Thymus (tissue), 11 donors: ENCODE data around the gene SLC29A1. TPM values are rescaled to one million over a fixed set of nuclear protein-coding genes. Genes with fewer than 3 reads are reported as not detected.
"Not testable (repeated sequence)": the region's sequence is repeated elsewhere in the genome, so short reads cannot be mapped to it uniquely, and the experiment has no call there.

Experiments
- DNase-seq, 9 donors: peaks; one replicate each; pipeline ENCODE4 v3.0.0-alpha.2; 2013; ENCODE audit warnings: low spot score in 9 of 9, low read depth in 6 of 9, missing footprints in 1 of 9
- H3K27ac ChIP-seq, 2 donors: one replicate each; pipeline ENCODE4 v1.5.1; 2013; ENCODE audit warnings: control low read depth in 1 of 2, low read depth in 1 of 2, low read length in 1 of 2, mild to moderate bottlenecking in 1 of 2, moderate library complexity in 1 of 2
- H3K27me3 ChIP-seq, 2 donors: one replicate each; pipeline ENCODE4 v1.5.1; 2013; ENCODE audit warnings: low read length in 1 of 2; ENCODE audit not compliant: control insufficient read depth in 2 of 2, insufficient read depth in 1 of 2
- H3K36me3 ChIP-seq, 2 donors: one replicate each; pipeline ENCODE4 v1.5.1; 2013; ENCODE audit warnings: low read length in 1 of 2, mild to moderate bottlenecking in 1 of 2, moderate library complexity in 1 of 2; ENCODE audit not compliant: control insufficient read depth in 2 of 2, insufficient read depth in 2 of 2
- H3K4me1 ChIP-seq, 2 donors: one replicate each; pipeline ENCODE4 v1.5.1; 2013; ENCODE audit warnings: low read length in 2 of 2; ENCODE audit not compliant: control insufficient read depth in 2 of 2, insufficient read depth in 2 of 2
- H3K4me3 ChIP-seq, 2 donors: one replicate each; pipeline ENCODE4 v1.5.1; 2013; ENCODE audit warnings: low read length in 2 of 2, control low read depth in 1 of 2, mild to moderate bottlenecking in 1 of 2
- H3K9me3 ChIP-seq, 2 donors: one replicate each; pipeline ENCODE4 v1.5.1; 2013; ENCODE audit warnings: low read length in 1 of 2, mild to moderate bottlenecking in 1 of 2; ENCODE audit not compliant: control insufficient read depth in 2 of 2, insufficient read depth in 1 of 2
- WGBS: extraction: QIAGEN DNeasy Blood & Tissue Kit; methylation state at CpG from one replicate; pipeline ENCODE4 v1.1.7; 2013; 5-methylcytosine and 5-hydroxymethylcytosine counted together
- polyA plus RNA-seq: library from polyadenylated mRNA; stranded (reverse); fragments of 200-250 nt; gene quantifications from one replicate; pipeline ENCODE4 v1.2.3, GENCODE V29; 2013
- total RNA-seq: library from RNA; stranded (reverse); fragments of 120-200 nt; gene quantifications from one replicate; pipeline ENCODE4 v1.2.4, GENCODE V29; 2013
- donor health status: healthy.

SLC29A1 gene
- total and polyA plus RNA-seq, 2 donors: 17.9 to 69.0 TPM

DNA sequence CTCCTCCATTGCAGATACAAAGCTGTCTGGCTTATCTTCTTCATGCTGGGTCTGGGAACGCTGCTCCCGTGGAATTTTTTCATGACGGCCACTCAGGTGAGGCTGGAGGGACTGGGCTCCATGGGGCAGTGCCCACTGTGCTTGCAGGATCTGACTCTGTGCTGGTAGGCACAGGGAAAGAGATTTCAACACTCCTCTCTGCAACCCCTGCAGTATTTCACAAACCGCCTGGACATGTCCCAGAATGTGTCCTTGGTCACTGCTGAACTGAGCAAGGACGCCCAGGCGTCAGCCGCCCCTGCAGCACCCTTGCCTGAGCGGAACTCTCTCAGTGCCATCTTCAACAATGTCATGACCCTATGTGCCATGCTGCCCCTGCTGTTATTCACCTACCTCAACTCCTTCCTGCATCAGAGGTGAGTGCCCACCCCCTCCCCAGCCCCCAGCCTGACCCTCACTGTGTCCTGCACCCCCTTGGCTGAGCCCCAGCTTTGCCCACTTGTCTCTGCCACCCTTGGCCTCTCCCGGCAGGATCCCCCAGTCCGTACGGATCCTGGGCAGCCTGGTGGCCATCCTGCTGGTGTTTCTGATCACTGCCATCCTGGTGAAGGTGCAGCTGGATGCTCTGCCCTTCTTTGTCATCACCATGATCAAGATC lies 6.1 kb downstream of the SLC29A1 start:
- WGBS: 97% methylated on average over 11 of the region's 11 CpGs
- DNase-seq: no peak
- no peak overlapping the region for H3K27ac ChIP-seq
- peaks cover 59 to 83% of the 10 kb centered on the region in 2 donors for H3K36me3 ChIP-seq
- no peak overlapping the region for H3K4me3 ChIP-seq
- no peaks in the 10 kb centered on the region for H3K27me3 ChIP-seq
- peaks cover 0 to under 1% of the 10 kb centered on the region in 2 donors for H3K9me3 ChIP-seq
- H3K4me1 ChIP-seq: peaks cover 28 to 71% of the 10 kb centered on the region in 2 donors

GRCh38 chr6:44230034-44230675 lies 6.8 kb downstream of the SLC29A1 start:
- 98% methylated on average over 10 of the region's 10 CpGs for WGBS
- no peak overlapping the region for H3K27ac ChIP-seq
- H3K27me3 ChIP-seq: no peaks in the 10 kb centered on the region
- peaks cover 28 to 71% of the 10 kb centered on the region in 2 donors for H3K4me1 ChIP-seq
- DNase-seq: no peak
- peaks cover 0 to 3% of the 10 kb centered on the region in 2 donors for H3K9me3 ChIP-seq
- H3K36me3 ChIP-seq: peaks cover 61 to 90% of the 10 kb centered on the region in 2 donors
- H3K4me3 ChIP-seq: no peak overlapping the region

DNA sequence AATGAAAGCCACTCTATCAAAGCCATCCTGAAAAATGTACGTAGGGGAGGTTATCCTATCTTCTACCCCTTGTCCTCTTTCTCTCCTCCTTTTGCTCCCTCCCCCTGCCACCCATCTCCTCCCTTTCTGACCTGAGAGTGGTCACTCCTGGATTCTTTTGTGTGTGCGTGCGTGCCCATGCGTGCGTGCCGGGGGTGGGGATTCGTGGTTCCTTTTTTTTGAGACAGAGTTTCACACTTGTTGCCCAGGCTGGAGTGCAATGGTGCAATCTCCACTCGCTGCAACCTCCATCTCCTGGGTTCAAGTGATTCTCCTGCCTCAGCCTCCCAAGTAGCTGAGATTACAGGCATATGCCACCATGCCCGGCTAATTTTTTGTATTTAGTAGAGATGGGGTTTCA lies 8.0 kb downstream of the SLC29A1 start:
- not testable (repeated sequence) for H3K27me3 ChIP-seq, DNase-seq, H3K9me3 ChIP-seq, H3K4me3 ChIP-seq, H3K27ac ChIP-seq
- peaks cover 69 to 99% of the 10 kb centered on the region in 2 donors for H3K36me3 ChIP-seq
- H3K4me1 ChIP-seq: peaks cover 23 to 60% of the 10 kb centered on the region in 2 donors
- 95% methylated on average over 9 of the region's 9 CpGs for WGBS

GRCh38 chr6:44232676-44233566 lies 9.5 kb downstream of the SLC29A1 start:
- Histone ChIP-seq H3K36me3 (peaks cover 69 to 85% of the 10 kb centered on the region in 2 donors), H3K27me3 (no peaks in the 10 kb centered on the region), H3K9me3 (peaks cover 0 to 3% of the 10 kb centered on the region in 2 donors), H3K4me1 (peaks cover 8 to 54% of the 10 kb centered on the region in 2 donors), H3K4me3 (no peak overlapping the region), H3K27ac (peak overlapping the region in 1 of 2 donors; percentile 80)
- WGBS: 85% methylated on average over 16 of the region's 16 CpGs
- no peak for DNase-seq

- Histone ChIP-seq H3K36me3 (peaks cover 62 to 77% of the 10 kb centered on the region in 2 donors), H3K27ac (peak overlapping the region; percentile 36 to 80), H3K4me1 (peaks cover 8 to 51% of the 10 kb centered on the region in 2 donors), H3K4me3 (no peak overlapping the region), H3K27me3 (no peaks in the 10 kb centered on the region), H3K9me3 (peaks cover 0 to 3% of the 10 kb centered on the region in 2 donors)
- no peak for DNase-seq
- 85% methylated on average over 14 of the region's 14 CpGs for WGBS
Measured at GRCh38 chr6:44233567-44234100, 10.2 kb downstream of the SLC29A1 start.

GRCh38 chr6:44234101-44235025 lies 11.0 kb downstream of the SLC29A1 start:
- DNase-seq: no peak

DNA sequence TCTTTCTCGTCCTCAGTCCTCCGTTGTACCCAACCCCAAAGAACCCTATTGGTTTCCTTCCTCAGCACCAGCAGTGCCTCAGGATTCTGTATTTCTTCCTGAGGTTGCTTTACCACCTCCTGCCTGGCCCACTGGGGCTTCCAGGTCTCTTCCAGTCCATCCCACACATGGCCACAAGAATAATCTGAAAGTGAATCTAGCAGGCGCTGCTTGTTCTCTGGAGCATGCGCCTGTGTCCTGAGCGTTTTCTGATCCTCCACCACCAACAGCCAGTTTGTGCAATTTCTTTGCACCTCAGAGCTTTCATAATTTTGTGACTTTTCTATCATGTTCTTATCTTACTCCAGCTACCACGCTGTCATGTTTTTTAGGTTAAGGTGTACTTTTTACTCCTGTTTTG lies 11.9 kb downstream of the SLC29A1 start:
- 94% methylated on average over 6 of the region's 6 CpGs for WGBS
- H3K36me3 ChIP-seq: peaks cover 46 to 61% of the 10 kb centered on the region in 2 donors
- H3K27ac ChIP-seq: no peak overlapping the region
- H3K4me3 ChIP-seq: no peak overlapping the region
- no peaks in the 10 kb centered on the region for H3K27me3 ChIP-seq
- peaks cover 8 to 46% of the 10 kb centered on the region in 2 donors for H3K4me1 ChIP-seq
- no peak for DNase-seq
- peaks cover 0 to 3% of the 10 kb centered on the region in 2 donors for H3K9me3 ChIP-seq

More at GRCh38 chr6:44234101-44235025, 11.0 kb downstream of the SLC29A1 start:
- H3K9me3 ChIP-seq: peaks cover 0 to 3% of the 10 kb centered on the region in 2 donors
- peaks cover 8 to 50% of the 10 kb centered on the region in 2 donors for H3K4me1 ChIP-seq
- peak overlapping the region in 1 of 2 donors; percentile 80 for H3K27ac ChIP-seq
- no peaks in the 10 kb centered on the region for H3K27me3 ChIP-seq
- WGBS: 90% methylated on average over 5 of the region's 5 CpGs
- peaks cover 55 to 70% of the 10 kb centered on the region in 2 donors for H3K36me3 ChIP-seq
- H3K4me3 ChIP-seq: no peak overlapping the region

DNA sequence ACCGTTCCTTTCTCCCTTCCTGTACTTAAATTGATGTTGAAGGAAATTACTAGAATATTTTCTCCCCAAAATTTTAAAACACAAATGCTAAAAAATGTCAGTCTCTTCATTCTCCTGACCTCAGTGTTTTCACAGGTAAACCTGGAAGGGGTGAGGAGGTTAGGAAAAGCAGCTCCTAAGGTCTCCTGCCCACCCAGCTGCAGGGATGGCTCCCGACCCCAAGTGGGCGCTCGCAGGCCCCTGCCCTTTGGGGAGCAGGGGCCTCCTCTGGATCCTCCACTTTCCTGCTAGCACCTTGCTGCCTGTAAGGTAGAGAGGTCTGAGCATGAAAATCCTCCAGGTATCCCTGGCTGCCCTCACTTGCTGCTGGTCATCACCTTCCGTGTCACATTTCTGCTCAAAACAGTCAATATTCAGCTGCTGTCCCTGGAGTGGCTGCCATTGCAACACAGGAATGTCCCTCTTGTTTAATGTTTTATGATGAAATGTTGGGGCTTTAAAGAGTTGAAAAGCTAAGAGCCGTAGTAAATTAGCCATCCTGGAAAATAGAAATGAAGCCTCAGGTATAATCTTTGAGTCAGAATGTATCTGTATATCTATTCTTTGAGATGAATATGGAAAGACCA lies 12.6 kb downstream of the SLC29A1 start:
- H3K9me3 ChIP-seq: peaks cover 0 to 3% of the 10 kb centered on the region in 2 donors
- no peak for DNase-seq
- H3K4me3 ChIP-seq: no peak overlapping the region
- 97% methylated on average over 6 of the region's 6 CpGs for WGBS
- no peak overlapping the region for H3K27ac ChIP-seq
- H3K36me3 ChIP-seq: peaks cover 40 to 54% of the 10 kb centered on the region in 2 donors
- peaks cover 8 to 46% of the 10 kb centered on the region in 2 donors for H3K4me1 ChIP-seq
- no peaks in the 10 kb centered on the region for H3K27me3 ChIP-seq
